ENCODE measurements around the gene C17orf78. TPM values are rescaled to one million over a fixed set of nuclear protein-coding genes. Genes with fewer than 3 reads are reported as not detected.

The C17orf78 gene
- total and polyA plus RNA-seq, 2 of the 13 experiments (the other 11 are each of a cell fraction or from before 2014, with no cell fraction given): not detected

- TF ChIP-seq ZNF609 (CRISPR knock-in tag; IDR thresholded peaks at IDR 0.05; ENCODE audit: borderline replicate concordance): no peak
- TF ChIP-seq HHEX (CRISPR knock-in tag; IDR thresholded peaks at IDR 0.05): no peak
- no peak for TF ChIP-seq PTBP1 (IDR thresholded peaks at IDR 0.05; ENCODE audit: low read depth, low read length, poor library complexity, severe bottlenecking)
- peak; percentile 50 for TF ChIP-seq ZNF574 (CRISPR knock-in tag; IDR thresholded peaks at IDR 0.05)
- no peak for TF ChIP-seq ZNF362 (CRISPR knock-in tag; IDR thresholded peaks at IDR 0.05; ENCODE audit: borderline replicate concordance)
- TF ChIP-seq TBP (CRISPR knock-in tag; IDR thresholded peaks at IDR 0.05): no peak
- TF ChIP-seq BRD4 (CRISPR knock-in tag; IDR thresholded peaks at IDR 0.05): peak; percentile 70; the same call in 1 of the 2 replicates
- no peak for TF ChIP-seq HNRNPH1 (optimal IDR thresholded peaks at IDR 0.05; ENCODE audit: low read depth, low read length)
- TF ChIP-seq ZNF639 (CRISPR knock-in tag; conservative IDR thresholded peaks at IDR 0.05): no peak
- TF ChIP-seq HOXA3 (CRISPR knock-in tag; IDR thresholded peaks at IDR 0.05): peak; percentile 29; the same call in 1 of the 2 replicates
- TF ChIP-seq AHDC1 (CRISPR knock-in tag; IDR thresholded peaks at IDR 0.05; ENCODE audit: borderline replicate concordance): no peak
- TF ChIP-seq ZNF549 (CRISPR knock-in tag; IDR thresholded peaks at IDR 0.05): no peak
Observed at GRCh38 chr17:37358830-37359681, 16.7 kb upstream of the C17orf78 start (continued).
